ENCODE data around the gene ASB10. TPM values are rescaled to one million over a fixed set of nuclear protein-coding genes. Genes with fewer than 3 reads are reported as not detected.

ASB10 gene
- total and polyA plus RNA-seq, 2 of the 8 experiments (the other 6 are each of a cell fraction or from before 2014, with no cell fraction given), result not detected

- TF ChIP-seq BACH1 (IDR thresholded peaks at IDR 0.05; ENCODE audit: low read length), result no peak
- no peak for TF ChIP-seq SAP30 (IDR thresholded peaks at IDR 0.05; ENCODE audit: insufficient read depth, insufficient replicate concordance, low read length)
- TF ChIP-seq SP2 (IDR thresholded peaks at IDR 0.05; ENCODE audit: low read length), result no peak
- no peak for TF ChIP-seq TCF12 (IDR thresholded peaks at IDR 0.05; ENCODE audit: low read depth, low read length)
Observed at GRCh38 chr7:151178236-151178635, 8.8 kb downstream of the ASB10 start (continued).
